WI38 (cell line): ENCODE measurements around the gene TPP2.

Experiments
- H3K4me3 ChIP-seq: 2 replicates; pipeline ENCODE4 v1.5.1; 2011; ENCODE audit warnings: low read depth, mild to moderate bottlenecking, control low read depth, low read length
- CTCF ChIP-seq: IDR thresholded peaks from 2 replicates; pipeline ENCODE4 v1.5.1; 2012; ENCODE audit warnings: low read depth, mild to moderate bottlenecking, control low read depth, low read length

TPP2 gene

GRCh38 chr13:102680842-102681740 lies 84.3 kb downstream of the TPP2 start:
- TF ChIP-seq CTCF: no peak
- H3K4me3 ChIP-seq: no peak overlapping the region

GRCh38 chr13:102682211-102682610 lies 85.4 kb downstream of the TPP2 start:
- TF ChIP-seq CTCF: no peak
- no peak overlapping the region for H3K4me3 ChIP-seq

GRCh38 chr13:102682727-102683126 lies 85.9 kb downstream of the TPP2 start:
- no peak overlapping the region for H3K4me3 ChIP-seq
- TF ChIP-seq CTCF: no peak

GRCh38 chr13:102683637-102684036 lies 86.9 kb downstream of the TPP2 start:
- no peak overlapping the region for H3K4me3 ChIP-seq
- TF ChIP-seq CTCF: no peak

GRCh38 chr13:102686024-102686423 lies 89.2 kb downstream of the TPP2 start:
- no peak for TF ChIP-seq CTCF
- no peak overlapping the region for H3K4me3 ChIP-seq

- no peak overlapping the region for H3K4me3 ChIP-seq
- no peak for TF ChIP-seq CTCF
Measured at GRCh38 chr13:102687520-102687919, 90.7 kb downstream of the TPP2 start.

- no peak for TF ChIP-seq CTCF
- no peak overlapping the region for H3K4me3 ChIP-seq
Measured at GRCh38 chr13:102688306-102688973, 91.7 kb downstream of the TPP2 start.
